ENCODE data around the gene DNAJB1. TPM values are rescaled to one million over a fixed set of nuclear protein-coding genes. Genes with fewer than 3 reads are reported as not detected.

The DNAJB1 gene
- total RNA-seq, 2 experiments from 2014 or later: 93.8 to 95.8 TPM

DNA sequence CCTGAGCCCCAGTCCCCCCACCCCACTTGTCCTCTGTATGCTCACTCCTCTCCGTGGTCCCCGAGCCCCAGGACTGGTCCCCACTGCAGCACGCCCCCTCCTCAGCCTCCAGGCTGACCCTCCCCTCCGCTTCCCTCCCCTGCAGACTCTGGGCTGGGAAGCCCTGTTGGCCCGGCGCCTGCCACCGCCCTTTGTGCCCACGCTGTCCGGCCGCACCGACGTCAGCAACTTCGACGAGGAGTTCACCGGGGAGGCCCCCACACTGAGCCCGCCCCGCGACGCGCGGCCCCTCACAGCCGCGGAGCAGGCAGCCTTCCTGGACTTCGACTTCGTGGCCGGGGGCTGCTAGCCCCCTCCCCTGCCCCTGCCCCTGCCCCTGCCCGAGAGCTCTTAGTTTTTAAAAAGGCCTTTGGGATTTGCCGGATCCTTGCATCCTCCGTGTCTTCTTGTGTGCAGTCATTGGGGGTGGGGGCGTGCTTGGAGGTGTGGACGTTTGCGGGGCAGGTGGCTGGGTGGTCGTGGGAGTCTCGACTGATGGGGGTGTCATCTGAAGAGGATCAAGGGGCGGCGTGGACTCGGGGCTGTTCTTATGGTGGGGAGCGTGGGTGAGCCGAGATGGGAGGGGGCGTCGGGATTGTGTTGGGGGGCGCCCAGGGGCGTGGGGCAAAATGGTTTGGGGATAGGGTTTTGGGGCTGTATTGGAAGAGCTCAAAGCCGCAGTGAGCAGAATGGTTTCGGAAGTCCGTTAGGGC, 46.6 kb downstream of the DNAJB1 start:
- ChIA-PET CTCF (interaction anchor here (0.6 to 2.6 kb wide), 19 partner anchors 9 to 286 kb away, joined by 3 to 19 read pairs (median 4); partner anchors contain the start of gene PKN1), POLR2A (no interaction called here)

DNA sequence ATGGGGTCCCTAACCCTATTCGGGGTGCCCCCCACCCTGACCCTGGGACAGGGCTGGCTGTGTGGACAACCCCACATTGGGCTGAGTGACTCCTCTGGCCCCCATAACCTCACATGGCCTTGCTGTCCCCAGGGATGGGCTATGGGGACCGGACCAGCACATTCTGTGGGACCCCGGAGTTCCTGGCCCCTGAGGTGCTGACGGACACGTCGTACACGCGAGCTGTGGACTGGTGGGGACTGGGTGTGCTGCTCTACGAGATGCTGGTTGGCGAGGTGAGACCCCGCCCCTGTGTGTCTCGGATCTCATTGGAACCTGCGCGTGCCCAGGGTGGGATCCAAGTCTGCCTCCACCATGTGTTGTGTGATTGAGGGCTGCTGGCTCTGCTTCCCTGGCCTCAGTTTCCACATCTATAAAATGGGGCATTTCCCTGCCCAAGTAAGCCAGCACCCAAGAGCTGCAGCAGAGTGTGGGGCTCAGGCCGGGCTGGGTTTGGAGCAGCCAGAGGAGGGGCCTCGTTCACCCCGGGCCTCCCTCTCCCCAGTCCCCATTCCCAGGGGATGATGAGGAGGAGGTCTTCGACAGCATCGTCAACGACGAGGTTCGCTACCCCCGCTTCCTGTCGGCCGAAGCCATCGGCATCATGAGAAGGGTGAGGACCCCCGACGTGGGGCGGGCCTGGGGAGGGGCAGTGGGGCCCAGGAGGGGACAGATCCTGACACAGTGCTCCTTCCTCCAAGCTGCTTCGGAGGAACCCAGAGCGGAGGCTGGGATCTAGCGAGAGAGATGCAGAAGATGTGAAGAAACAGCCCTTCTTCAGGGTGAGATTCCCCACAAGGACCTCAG, 47.9 kb downstream of the DNAJB1 start:
- ChIA-PET POLR2A (no interaction called here), CTCF (interaction anchor here (0.5 to 0.9 kb wide), 2 partner anchors 10 to 1600 kb away, joined by 3 to 4 read pairs; no protein-coding TSS in a partner anchor)

DNA sequence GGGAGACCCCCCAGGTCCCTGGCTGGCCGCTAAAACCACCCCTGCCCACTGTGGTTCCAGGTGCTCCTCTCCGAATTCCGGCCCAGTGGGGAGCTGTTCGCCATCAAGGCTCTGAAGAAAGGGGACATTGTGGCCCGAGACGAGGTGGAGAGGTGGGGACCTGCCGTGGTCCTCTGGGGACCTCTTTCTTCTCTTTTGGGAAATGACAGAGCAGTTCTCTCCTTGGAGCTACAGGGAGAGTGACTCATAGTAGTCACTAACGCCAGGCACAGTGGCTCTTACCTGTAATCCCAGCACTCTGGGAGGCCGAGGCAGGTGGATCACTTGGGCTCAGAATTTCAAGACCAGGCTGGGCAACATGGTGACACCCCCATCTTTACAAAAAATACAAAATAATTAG, 50.4 kb downstream of the DNAJB1 start:
- ChIA-PET POLR2A (no interaction called here), CTCF (interaction anchor here (0.9 to 4.9 kb wide), 4 partner anchors 12 to 88 kb away, joined by 3 to 21 read pairs (median 4); no protein-coding TSS in a partner anchor)

DNA sequence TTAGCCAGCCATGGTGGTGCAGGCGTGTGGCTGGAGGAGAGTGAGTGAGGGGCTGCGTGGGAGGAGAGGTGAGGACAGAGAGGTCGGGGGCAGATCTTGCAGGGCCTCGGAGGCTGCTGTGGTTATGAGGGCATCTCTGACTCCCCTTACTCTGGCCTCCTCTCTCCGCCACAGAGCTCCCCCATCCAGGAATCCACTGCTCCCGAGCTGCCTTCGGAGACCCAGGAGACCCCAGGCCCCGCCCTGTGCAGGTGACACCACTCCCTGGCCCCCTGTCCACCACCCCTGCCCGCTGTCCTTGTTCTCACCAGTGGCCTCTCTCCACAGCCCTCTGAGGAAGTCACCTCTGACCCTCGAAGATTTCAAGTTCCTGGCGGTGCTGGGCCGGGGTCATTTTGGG, 50.8 kb downstream of the DNAJB1 start:
- ChIA-PET POLR2A (no interaction called here), CTCF (interaction anchor here (1.0 to 4.9 kb wide), 3 partner anchors 13 to 88 kb away, joined by 3 to 21 read pairs (median 4); no protein-coding TSS in a partner anchor)

Other genes starting within 250 kb of the DNAJB1 start
- 100 to 1,000 TPM; 224 to 225 TPM for gene ADGRE5, start 137.0 kb downstream of the DNAJB1 start, total RNA-seq
- gene DDX39A, start 99.1 kb downstream of the DNAJB1 start, total RNA-seq: 100 to 1,000 TPM; 276 to 286 TPM
- 100 to 1,000 TPM; 171 to 180 TPM for gene PKN1, start 85.1 kb downstream of the DNAJB1 start, total RNA-seq
- under 1 TPM; 0.34 to 0.53 TPM for gene PTGER1, start 43.0 kb downstream of the DNAJB1 start, total RNA-seq
- gene GIPC1, start 22.3 kb downstream of the DNAJB1 start, total RNA-seq: 10 to 100 TPM; 31.8 to 32.5 TPM
- gene TECR, start 11.2 kb upstream of the DNAJB1 start, total RNA-seq: 100 to 1,000 TPM; 117 to 122 TPM
- gene NDUFB7, start 53.7 kb upstream of the DNAJB1 start, total RNA-seq: 100 to 1,000 TPM; 128 to 129 TPM
- gene CLEC17A, start 64.7 kb upstream of the DNAJB1 start, total RNA-seq: 1 to 10 TPM; 1.2 to 1.3 TPM
- not detected for gene ADGRE3, start 156.4 kb upstream of the DNAJB1 start, total RNA-seq
- 1 to 10 TPM; 7.8 to 8.0 TPM for gene ZNF333, start 171.7 kb upstream of the DNAJB1 start, total RNA-seq

All from activated CD8-positive, alpha-beta memory T cell treated with anti-CD3 and anti-CD28 coated beads for 36 hours (primary cell).